Lower leg skin (tissue), 3 donors: Measurements from ENCODE around the gene PNKD.

Experiments
- POLR2A ChIP-seq, 2 donors: fragments of 450-650 bp; IDR thresholded peaks; one replicate each; pipeline ENCODE4 v1.6.1; 2016 to 2017; ENCODE audit warnings: antibody characterized with exemption in 2 of 2, mild to moderate bottlenecking in 1 of 2, moderate library complexity in 1 of 2
- TF ChIP-seq, protein P1 (sequence below), 3 donors: fragments of 450-650 bp; IDR thresholded peaks; one replicate each; pipeline ENCODE4 v1.5.1; 2016; ENCODE audit warnings: antibody characterized with exemption in 3 of 3, mild to moderate bottlenecking in 3 of 3, moderate library complexity in 2 of 3

DNA sequence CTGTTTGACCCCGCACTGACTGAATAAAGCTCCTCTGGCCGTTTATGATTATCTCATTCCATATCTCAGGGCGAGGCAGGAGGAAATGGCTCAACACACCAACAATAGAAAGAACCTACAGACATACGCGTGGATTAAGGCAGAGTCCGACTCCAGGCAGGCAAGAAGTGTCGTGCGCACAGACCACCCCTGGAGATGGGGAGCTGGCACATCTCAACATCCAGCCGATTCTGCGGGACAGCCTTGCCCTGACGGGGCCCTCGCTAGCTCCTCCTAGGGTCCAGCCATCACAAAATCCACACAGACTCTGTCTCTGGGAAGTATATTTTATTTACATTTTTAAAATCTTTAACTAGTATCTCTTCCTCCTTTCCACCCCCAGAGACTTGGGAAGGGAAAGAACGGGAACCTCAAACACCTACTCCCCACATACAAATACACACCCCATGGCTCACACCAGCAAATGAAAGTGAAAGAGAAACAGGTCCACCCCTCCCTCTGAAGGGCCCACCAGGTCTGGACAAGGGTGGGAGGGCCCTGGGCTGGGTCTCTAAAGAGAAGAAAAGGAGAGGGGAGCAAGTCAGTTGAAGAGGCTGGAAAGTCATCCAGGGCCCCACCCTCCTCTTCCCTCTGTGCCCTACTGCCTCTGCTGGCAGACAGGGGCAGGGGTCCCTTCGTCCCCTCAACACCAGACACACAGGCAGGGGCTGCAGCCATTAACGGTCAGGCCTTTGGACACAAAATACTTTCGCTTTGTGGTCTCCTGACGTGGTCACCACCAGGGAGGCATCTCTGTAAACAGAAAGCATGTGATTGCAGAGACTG is 6.3 kb upstream of the PNKD start:
- TF ChIP-seq, protein P1, sequence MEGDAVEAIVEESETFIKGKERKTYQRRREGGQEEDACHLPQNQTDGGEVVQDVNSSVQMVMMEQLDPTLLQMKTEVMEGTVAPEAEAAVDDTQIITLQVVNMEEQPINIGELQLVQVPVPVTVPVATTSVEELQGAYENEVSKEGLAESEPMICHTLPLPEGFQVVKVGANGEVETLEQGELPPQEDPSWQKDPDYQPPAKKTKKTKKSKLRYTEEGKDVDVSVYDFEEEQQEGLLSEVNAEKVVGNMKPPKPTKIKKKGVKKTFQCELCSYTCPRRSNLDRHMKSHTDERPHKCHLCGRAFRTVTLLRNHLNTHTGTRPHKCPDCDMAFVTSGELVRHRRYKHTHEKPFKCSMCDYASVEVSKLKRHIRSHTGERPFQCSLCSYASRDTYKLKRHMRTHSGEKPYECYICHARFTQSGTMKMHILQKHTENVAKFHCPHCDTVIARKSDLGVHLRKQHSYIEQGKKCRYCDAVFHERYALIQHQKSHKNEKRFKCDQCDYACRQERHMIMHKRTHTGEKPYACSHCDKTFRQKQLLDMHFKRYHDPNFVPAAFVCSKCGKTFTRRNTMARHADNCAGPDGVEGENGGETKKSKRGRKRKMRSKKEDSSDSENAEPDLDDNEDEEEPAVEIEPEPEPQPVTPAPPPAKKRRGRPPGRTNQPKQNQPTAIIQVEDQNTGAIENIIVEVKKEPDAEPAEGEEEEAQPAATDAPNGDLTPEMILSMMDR (IDR thresholded peaks at IDR 0.05): no peak
- no peak for TF ChIP-seq POLR2A (IDR thresholded peaks at IDR 0.05)
